WERI-Rb-1 (cell line): ENCODE measurements around the gene MX1.
"Not testable (repeated sequence)": the region's sequence is repeated elsewhere in the genome, so short reads cannot be mapped to it uniquely, and the experiment has no call there.

Source experiments
- DNase-seq: peaks from one replicate; pipeline ENCODE4 v3.0.0-alpha.2; 2020
- H3K27ac ChIP-seq: fragments of 250-450 bp; sonication (Bioruptor Pico); 2 replicates; pipeline ENCODE4 v1.5.1; 2020; ENCODE audit warnings: mild to moderate bottlenecking, moderate library complexity
- H3K27me3 ChIP-seq: fragments of 250-450 bp; sonication (Bioruptor Pico); 2 replicates; pipeline ENCODE4 v1.5.1; 2021; ENCODE audit warnings: mild to moderate bottlenecking, low read depth, moderate library complexity; ENCODE audit not compliant: insufficient read depth, severe bottlenecking
- H3K36me3 ChIP-seq: fragments of 250-450 bp; sonication (Bioruptor Pico); 2 replicates; pipeline ENCODE4 v1.5.1; 2020; ENCODE audit warnings: mild to moderate bottlenecking, moderate library complexity
- H3K4me3 ChIP-seq: 2 replicates; pipeline ENCODE4 v1.5.1; 2011; ENCODE audit warnings: low read depth, mild to moderate bottlenecking, control low read depth, low read length
- H3K9me3 ChIP-seq: fragments of 250-450 bp; sonication (Bioruptor Pico); 2 replicates; pipeline ENCODE4 v1.5.1; 2021; ENCODE audit warnings: mild to moderate bottlenecking, moderate library complexity; ENCODE audit not compliant: severe bottlenecking
- TF ChIP-seq, protein P1 (sequence below): IDR thresholded peaks from 2 replicates; pipeline ENCODE4 v1.5.1; 2011; ENCODE audit warnings: low read depth, mild to moderate bottlenecking, control low read depth, inconsistent platforms, low read length

MX1 gene

DNA sequence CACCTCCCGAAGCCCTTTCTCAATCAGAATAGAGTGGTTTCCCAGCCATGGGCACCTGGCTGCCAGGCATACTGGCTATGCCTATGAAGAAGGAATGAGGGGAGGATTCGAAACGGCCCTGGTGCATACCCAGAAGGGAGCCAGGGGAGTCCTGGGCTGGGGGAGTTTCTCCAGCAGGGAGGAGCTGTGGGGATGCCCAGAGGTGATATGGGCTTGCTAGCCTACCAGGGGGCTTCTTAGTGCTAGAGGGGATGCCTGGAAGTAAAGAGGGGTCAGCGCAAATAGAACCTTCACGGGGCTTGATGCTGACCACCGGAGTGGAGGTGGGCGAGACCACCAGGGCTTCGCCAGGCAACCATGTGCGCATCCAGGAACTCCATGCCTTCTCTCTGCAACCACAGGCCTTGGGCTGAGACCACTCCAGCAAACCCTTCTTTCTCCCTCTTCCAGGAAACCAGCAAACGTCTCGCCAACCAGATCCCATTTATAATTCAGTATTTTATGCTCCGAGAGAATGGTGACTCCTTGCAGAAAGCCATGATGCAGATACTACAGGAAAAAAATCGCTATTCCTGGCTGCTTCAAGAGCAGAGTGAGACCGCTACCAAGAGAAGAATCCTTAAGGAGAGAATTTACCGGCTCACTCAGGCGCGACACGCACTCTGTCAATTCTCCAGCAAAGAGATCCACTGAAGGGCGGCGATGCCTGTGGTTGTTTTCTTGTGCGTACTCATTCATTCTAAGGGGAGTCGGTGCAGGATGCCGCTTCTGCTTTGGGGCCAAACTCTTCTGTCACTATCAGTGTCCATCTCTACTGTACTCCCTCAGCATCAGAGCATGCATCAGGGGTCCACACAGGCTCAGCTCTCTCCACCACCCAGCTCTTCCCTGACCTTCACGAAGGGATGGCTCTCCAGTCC is 18.2 kb upstream of the MX1 start:
- DNase-seq = no peak
- Histone ChIP-seq H3K27me3 (no peaks in the 10 kb centered on the region), H3K36me3 (no peaks in the 10 kb centered on the region), H3K9me3 (peaks cover 10% of the 10 kb centered on the region), H3K4me3 (no peak overlapping the region), H3K27ac (no peak overlapping the region)
- TF ChIP-seq, protein P1, sequence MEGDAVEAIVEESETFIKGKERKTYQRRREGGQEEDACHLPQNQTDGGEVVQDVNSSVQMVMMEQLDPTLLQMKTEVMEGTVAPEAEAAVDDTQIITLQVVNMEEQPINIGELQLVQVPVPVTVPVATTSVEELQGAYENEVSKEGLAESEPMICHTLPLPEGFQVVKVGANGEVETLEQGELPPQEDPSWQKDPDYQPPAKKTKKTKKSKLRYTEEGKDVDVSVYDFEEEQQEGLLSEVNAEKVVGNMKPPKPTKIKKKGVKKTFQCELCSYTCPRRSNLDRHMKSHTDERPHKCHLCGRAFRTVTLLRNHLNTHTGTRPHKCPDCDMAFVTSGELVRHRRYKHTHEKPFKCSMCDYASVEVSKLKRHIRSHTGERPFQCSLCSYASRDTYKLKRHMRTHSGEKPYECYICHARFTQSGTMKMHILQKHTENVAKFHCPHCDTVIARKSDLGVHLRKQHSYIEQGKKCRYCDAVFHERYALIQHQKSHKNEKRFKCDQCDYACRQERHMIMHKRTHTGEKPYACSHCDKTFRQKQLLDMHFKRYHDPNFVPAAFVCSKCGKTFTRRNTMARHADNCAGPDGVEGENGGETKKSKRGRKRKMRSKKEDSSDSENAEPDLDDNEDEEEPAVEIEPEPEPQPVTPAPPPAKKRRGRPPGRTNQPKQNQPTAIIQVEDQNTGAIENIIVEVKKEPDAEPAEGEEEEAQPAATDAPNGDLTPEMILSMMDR = no peak

DNA sequence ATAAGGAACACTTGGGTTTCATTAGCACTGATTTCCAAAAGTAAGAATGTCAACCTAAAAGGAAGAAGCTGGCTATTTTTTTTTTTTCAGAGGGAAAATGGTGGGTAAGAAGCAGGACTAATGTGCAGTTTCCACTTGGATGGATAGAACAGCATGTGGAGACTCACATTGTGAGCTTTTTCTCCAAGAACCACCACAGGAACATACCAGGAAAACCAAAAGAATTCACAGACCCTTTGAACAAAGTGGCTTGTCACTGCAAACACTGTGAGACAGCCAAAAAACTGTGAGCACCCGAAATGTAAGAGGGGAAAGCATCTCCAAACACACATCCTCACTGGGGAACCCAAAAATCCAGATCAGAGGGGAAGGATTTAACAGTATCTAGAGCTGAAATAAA is 15.7 kb upstream of the MX1 start:
- Histone ChIP-seq H3K36me3 (no peaks in the 10 kb centered on the region), H3K9me3 (peaks cover 10% of the 10 kb centered on the region), H3K4me3 (no peak overlapping the region), H3K27me3 (no peaks in the 10 kb centered on the region), H3K27ac (no peak overlapping the region)
- no peak for DNase-seq
- TF ChIP-seq, protein P1 = no peak

- Histone ChIP-seq H3K27me3 (no peaks in the 10 kb centered on the region), H3K36me3 (no peaks in the 10 kb centered on the region), H3K9me3 (peaks cover 10% of the 10 kb centered on the region), H3K4me3 (no peak overlapping the region), H3K27ac (no peak overlapping the region)
- TF ChIP-seq, protein P1 = no peak
- DNase-seq = no peak
Observed at GRCh38 chr21:41410767-41411448, 15.1 kb upstream of the MX1 start.

DNA sequence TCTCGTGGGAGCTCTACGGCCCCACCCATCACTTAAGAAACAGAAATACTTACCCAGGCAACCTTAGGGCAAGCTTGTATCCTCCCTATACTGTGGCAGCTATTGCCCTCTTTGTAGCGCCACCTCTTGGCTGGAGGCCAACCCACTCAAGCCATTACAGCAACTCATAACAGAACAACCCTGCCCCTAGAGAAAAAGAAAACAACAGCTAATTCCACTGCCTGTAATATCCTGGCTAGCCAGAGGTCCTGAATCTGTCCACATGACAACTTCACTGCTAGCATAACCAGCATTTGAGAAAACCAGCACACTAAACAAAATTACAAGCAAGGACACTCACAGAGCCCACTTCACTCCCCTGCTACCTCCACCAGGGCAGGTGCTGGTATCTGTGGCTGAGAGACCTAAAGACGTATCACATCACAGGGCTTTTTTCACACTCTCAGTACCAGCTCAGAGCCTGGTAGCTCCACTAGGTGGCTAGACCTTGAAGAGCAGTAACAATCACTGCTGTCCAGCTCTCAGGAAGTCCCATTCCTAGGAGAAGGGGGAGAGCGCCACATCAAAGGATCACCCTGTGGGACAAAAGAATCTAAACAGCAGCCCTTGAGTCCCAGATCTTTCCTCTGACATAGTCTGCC is 14.5 kb upstream of the MX1 start:
- Histone ChIP-seq H3K27ac (no peak overlapping the region), H3K9me3 (peaks cover 10% of the 10 kb centered on the region), H3K4me3 (no peak overlapping the region), H3K27me3 (no peaks in the 10 kb centered on the region), H3K36me3 (no peaks in the 10 kb centered on the region)
- DNase-seq = no peak
- TF ChIP-seq, protein P1 = peak; percentile 33; the same call in 1 of the 2 replicates

GRCh38 chr21:41417505-41417904 is 8.5 kb upstream of the MX1 start:
- not testable (repeated sequence) for H3K27ac ChIP-seq, H3K9me3 ChIP-seq, H3K27me3 ChIP-seq, DNase-seq, H3K36me3 ChIP-seq, H3K4me3 ChIP-seq

DNA sequence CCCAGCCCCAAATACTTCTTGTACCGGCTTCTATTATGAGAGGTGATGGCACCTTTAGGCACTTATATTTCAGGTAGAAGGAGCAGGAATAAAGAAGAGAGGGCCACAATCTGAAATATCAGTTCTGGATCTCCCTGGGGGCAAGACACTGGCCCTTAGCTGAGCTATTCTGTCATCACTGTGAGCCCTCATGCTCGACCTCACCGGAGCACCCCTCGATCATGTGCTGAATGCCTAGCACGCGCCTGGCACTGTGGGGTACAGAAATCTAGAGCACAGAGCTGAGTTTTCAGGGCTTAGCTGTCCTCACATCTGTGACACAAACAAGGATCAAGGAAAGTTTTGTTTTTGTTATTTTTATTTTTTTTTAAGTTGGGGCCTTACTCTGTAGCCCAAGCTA is 7.6 kb upstream of the MX1 start:
- no peak overlapping the region for H3K4me3 ChIP-seq
- no peaks in the 10 kb centered on the region for H3K36me3 ChIP-seq
- TF ChIP-seq, protein P1 = no peak
- DNase-seq = no peak
- H3K9me3 ChIP-seq = no peaks in the 10 kb centered on the region
- H3K27me3 ChIP-seq = no peaks in the 10 kb centered on the region
- H3K27ac ChIP-seq = no peak overlapping the region
